HCT116 (cell line): ENCODE data around the gene NEURL1. TPM values are rescaled to one million over a fixed set of nuclear protein-coding genes. Genes with fewer than 3 reads are reported as not detected.

Experiments used
- ATAC-seq: fragments of 200-7000 bp; cut with Tn5 transposase; 2 replicates; pipeline ENCODE4 v1.9.1; 2020; ENCODE audit warnings: mild to moderate bottlenecking, moderate library complexity
- BruUV-seq: library from RNA; stranded (reverse); fragments of 400-500 nt; replicated peaks from 2 replicates; lab custom pipeline; 2021; lab: Mats Ljungman, UMichigan
- CTCF ChIA-PET: fragments of 300-600 bp; sonication (Branson Sonifier 250); formaldehyde crosslinking; loops from one replicate; lab custom pipeline; 2021; ENCODE audit warnings: antibody characterized with exemption; lab: Charles Lee
- POLR2A ChIA-PET: fragments of 300-600, 350-600 bp; sonication (Branson Sonifier 250); formaldehyde crosslinking; loops from one replicate; lab custom pipeline; 2021; ENCODE audit warnings: antibody characterized with exemption; lab: Charles Lee
- RAD21 ChIA-PET, 2 experiments: fragments of 300-600 bp; sonication (Branson Sonifier 250); formaldehyde crosslinking; loops; one replicate each; lab custom pipeline; 2023; ENCODE audit warnings: low total read pairs in 2 of 2; ENCODE audit not compliant: uncharacterized antibody in 2 of 2, unreplicated experiment in 2 of 2, low non-redundant PET in 1 of 2; lab: Charles Lee
- DNase-seq: peaks from one replicate; pipeline ENCODE4 v3.0.0-alpha.2; 2010; ENCODE audit warnings: low read depth, low spot score
- H2AFZ ChIP-seq: fragments of 200-600 bp; shearing (Covaris generic), sonication (generic); 2 replicates; pipeline ENCODE4 v1.6.1; 2017; ENCODE audit warnings: low read depth, mixed run types, mixed read lengths, antibody characterized with exemption, low read length; ENCODE audit not compliant: poor library complexity, severe bottlenecking
- H3K27ac ChIP-seq: 2 replicates; pipeline ENCODE4 v1.5.1; 2012; ENCODE audit warnings: low read depth, low read length
- H3K27me3 ChIP-seq: fragments of 200-600 bp; sonication (generic); 2 replicates; pipeline ENCODE4 v1.6.1; 2016; ENCODE audit warnings: mixed run types, low read length, mixed read lengths; ENCODE audit not compliant: insufficient read depth
- H3K36me3 ChIP-seq, 2 experiments: fragments of 200-500 bp in 1 of 2; fragments of 200-600 bp in 1 of 2; sonication (Bioruptor generic) in 1 of 2; sonication (generic) in 1 of 2; 2 replicates each; pipeline versions ENCODE4 v1.5.1 to v1.6.1; 2014 to 2016; ENCODE audit warnings: low read length in 2 of 2, inconsistent platforms in 1 of 2, mixed read lengths in 1 of 2, mixed run types in 1 of 2; ENCODE audit not compliant: insufficient read depth in 2 of 2, control insufficient read depth in 1 of 2
- H3K4me1 ChIP-seq, 2 experiments: fragments of 200-600 bp in 1 of 2; sonication (generic) in 1 of 2; 2 replicates each; pipeline versions ENCODE4 v1.5.1 to v1.6.1; 2012 to 2017; ENCODE audit warnings: low read length in 2 of 2, inconsistent platforms in 1 of 2, mild to moderate bottlenecking in 1 of 2, mixed read lengths in 1 of 2, mixed run types in 1 of 2, moderate library complexity in 1 of 2; ENCODE audit not compliant: insufficient read depth in 2 of 2, control insufficient read depth in 1 of 2
- H3K4me2 ChIP-seq: fragments of 200-600 bp; sonication (generic); 2 replicates; pipeline ENCODE4 v1.6.1; 2017; ENCODE audit warnings: mixed run types, low read length, mixed read lengths
- H3K4me3 ChIP-seq, 2 experiments: fragments of 200-600 bp in 1 of 2; sonication (generic) in 1 of 2; replicated peaks in 1 of 2; 2 replicates each; pipeline ENCODE4 v1.5.1; 2011 to 2016; ENCODE audit warnings: low read length in 2 of 2, control low read depth in 1 of 2, low read depth in 1 of 2, mild to moderate bottlenecking in 1 of 2, mixed read lengths in 1 of 2, mixed run types in 1 of 2
- H3K79me2 ChIP-seq: fragments of 200-600 bp; sonication (generic); 2 replicates; pipeline ENCODE4 v1.6.1; 2017; ENCODE audit warnings: mild to moderate bottlenecking, mixed run types, low read length, moderate library complexity, mixed read lengths; ENCODE audit not compliant: insufficient read depth
- H3K9ac ChIP-seq: fragments of 200-600 bp; sonication (generic); 2 replicates; pipeline ENCODE4 v1.6.1; 2016; ENCODE audit warnings: low read length, mixed read lengths
- H3K9me2 ChIP-seq: fragments of 200-600 bp; sonication (generic), shearing (Covaris generic); 2 replicates; pipeline ENCODE4 v1.6.1; 2017; ENCODE audit warnings: mixed run types, mild to moderate bottlenecking, moderate library complexity; ENCODE audit not compliant: insufficient read depth
- H3K9me3 ChIP-seq, 2 experiments: fragments of 200-500 bp in 1 of 2; fragments of 200-600 bp in 1 of 2; sonication (Bioruptor generic) in 1 of 2; sonication (generic) in 1 of 2; 2 replicates each; pipeline ENCODE4 v1.6.1; 2014 to 2017; ENCODE audit warnings: low read length in 2 of 2, mixed read lengths in 2 of 2, inconsistent platforms in 1 of 2, low read depth in 1 of 2, mild to moderate bottlenecking in 1 of 2, mixed run types in 1 of 2, moderate library complexity in 1 of 2; ENCODE audit not compliant: control insufficient read depth in 1 of 2, insufficient read depth in 1 of 2
- H4K20me1 ChIP-seq: fragments of 200-600 bp; sonication (generic), shearing (Covaris generic); 2 replicates; pipeline ENCODE4 v1.6.1; 2017; ENCODE audit warnings: mixed run types, mild to moderate bottlenecking, moderate library complexity; ENCODE audit not compliant: insufficient read depth
- CEBPB ChIP-seq: IDR thresholded peaks from 2 replicates; pipeline ENCODE4 v1.6.1; 2012; ENCODE audit warnings: low read depth
- CTCF ChIP-seq, 3 experiments: fragments of 200-600 bp in 1 of 3; sonication (generic) in 1 of 3; IDR thresholded peaks in 2 of 3; conservative IDR thresholded peaks in 1 of 3; 2 replicates each; pipeline ENCODE4 v1.5.1; 2012 to 2017; ENCODE audit warnings: low read depth in 2 of 3, low read length in 2 of 3, antibody characterized with exemption in 1 of 3, borderline replicate concordance in 1 of 3, control low read depth in 1 of 3, mild to moderate bottlenecking in 1 of 3, mixed read lengths in 1 of 3, mixed run types in 1 of 3, moderate library complexity in 1 of 3; ENCODE audit not compliant: insufficient read depth in 1 of 3
- ELF1 ChIP-seq: IDR thresholded peaks from 2 replicates; pipeline ENCODE4 v1.6.1; 2012; ENCODE audit warnings: low read depth, borderline replicate concordance
- EZH2phosphoT487 ChIP-seq: fragments of 200-600 bp; IDR thresholded peaks from 2 replicates; pipeline ENCODE4 v1.6.1; 2018; ENCODE audit warnings: antibody characterized with exemption, borderline replicate concordance
- MAX ChIP-seq: IDR thresholded peaks from 2 replicates; pipeline ENCODE4 v1.6.1; 2012
- POLR2AphosphoS5 ChIP-seq: IDR thresholded peaks from 2 replicates; pipeline ENCODE4 v1.6.1; 2011; ENCODE audit warnings: mild to moderate bottlenecking, low read depth, low read length, moderate library complexity
- REST ChIP-seq: IDR thresholded peaks from 2 replicates; pipeline ENCODE4 v1.6.1; 2012; ENCODE audit warnings: low read depth
- SIN3A ChIP-seq: IDR thresholded peaks from 2 replicates; pipeline ENCODE4 v1.6.1; 2012; ENCODE audit warnings: low read depth
- SP1 ChIP-seq: IDR thresholded peaks from 2 replicates; pipeline ENCODE4 v1.6.1; 2012; ENCODE audit warnings: low read depth
- TCF7L2 ChIP-seq: IDR thresholded peaks from 2 replicates; pipeline ENCODE4 v1.7.0; 2011; ENCODE audit warnings: borderline replicate concordance, inconsistent platforms; ENCODE audit not compliant: insufficient read depth, insufficient read length; ENCODE audit errors: extremely low read depth
- ZBTB33 ChIP-seq: IDR thresholded peaks from 2 replicates; pipeline ENCODE4 v1.6.1; 2011; ENCODE audit warnings: mild to moderate bottlenecking, low read length, moderate library complexity; ENCODE audit not compliant: insufficient replicate concordance; ENCODE audit errors: extremely low read depth
- intact Hi-C: fragments of 100-400 bp; cut with micrococcal nuclease; formaldehyde crosslinking; loops from 2 replicates; pipeline ENCODE4 v1.10.0; 2022
- total RNA-seq: library from RNA; stranded (reverse); gene quantifications from one replicate; pipeline ENCODE4 v1.2.1, GENCODE V29; 2021; ENCODE audit not compliant: unreplicated experiment

Gene NEURL1
- total RNA-seq, 1 experiment from 2014 or later, result 1.4 TPM

- Histone ChIP-seq H3K36me3 (no peaks in the 10 kb centered on the region), H3K9ac (peak overlapping the region; percentile 42; the same call in 1 of the 2 replicates), H3K27ac (no peak overlapping the region), H3K27me3 (no peaks in the 10 kb centered on the region), H2AFZ (peak overlapping the region; percentile 93), H3K9me2 (no peaks in the 10 kb centered on the region), H3K9me3 (no peaks in the 10 kb centered on the region), H3K4me1 (peaks cover 8 to 35% of the 10 kb centered on the region in 2 experiments; a peak in 3 of 4 replicates), H3K4me3 (no peak overlapping the region), H3K4me2 (peak overlapping the region; percentile 73; the same call in 1 of the 2 replicates), H4K20me1 (no peaks in the 10 kb centered on the region), H3K79me2 (no peaks in the 10 kb centered on the region)
- intact Hi-C loops, result loop anchor here (2.0 kb wide), 1 partner anchor 51 kb away; the partner anchor contains the start of gene NEURL1
- RAD21 ChIA-PET, result no interaction called here
- CTCF ChIA-PET, result interaction anchor here (0.9 to 2.0 kb wide), 6 partner anchors 7 to 34 kb away, joined by 3 to 14 read pairs (median 5); no protein-coding TSS in a partner anchor
- TF ChIP-seq TCF7L2, result no peak
- TF ChIP-seq CEBPB, result no peak
- TF ChIP-seq EZH2phosphoT487, result no peak
- TF ChIP-seq ZBTB33, result no peak
- TF ChIP-seq SP1, result no peak
- TF ChIP-seq ELF1, result no peak
- no peak for TF ChIP-seq REST
- TF ChIP-seq MAX, result no peak
- TF ChIP-seq SIN3A, result no peak
- TF ChIP-seq POLR2AphosphoS5, result no peak
- no peak for TF ChIP-seq CTCF (IDR thresholded peaks at IDR 0.05 in 2 of 3, conservative IDR thresholded peaks at IDR 0.05 in 1 of 3; ENCODE audit: borderline replicate concordance in 1 of 3, insufficient read depth in 1 of 3, low read depth in 2 of 3, low read length in 2 of 3)
- POLR2A ChIA-PET, result interaction anchor here (1.5 kb wide), 1 partner anchor 15 kb away, joined by 12 read pairs; no protein-coding TSS in a partner anchor
- no peak for ATAC-seq
- BruUV-seq, result no TSS peak
- DNase-seq, result no peak
These were observed 50.4 kb downstream of the NEURL1 start for GRCh38 chr10:103543617-103544525.
